NT2/D1 (cell line): Measurements from ENCODE around the gene NEB.

Source experiments
- DNase-seq: peaks from one replicate; pipeline ENCODE4 v3.0.0-alpha.2; 2011; ENCODE audit warnings: low read depth, low spot score
- H3K27me3 ChIP-seq: 2 replicates; pipeline ENCODE4 v1.6.0; 2011; ENCODE audit warnings: mild to moderate bottlenecking; ENCODE audit not compliant: insufficient read length, insufficient read depth
- H3K36me3 ChIP-seq: 2 replicates; pipeline ENCODE4 v1.6.1; 2011; ENCODE audit warnings: mild to moderate bottlenecking, low read length, mixed read lengths; ENCODE audit not compliant: insufficient read depth, insufficient read length
- H3K4me1 ChIP-seq: 2 replicates; pipeline ENCODE4 v1.5.1; 2011; ENCODE audit not compliant: insufficient read depth, insufficient read length
- H3K4me3 ChIP-seq: 2 replicates; pipeline ENCODE4 v1.5.1; 2011; ENCODE audit warnings: low read depth; ENCODE audit not compliant: insufficient read length
- H3K9ac ChIP-seq: 2 replicates; pipeline ENCODE4 v1.6.0; 2011; ENCODE audit warnings: low read depth; ENCODE audit not compliant: insufficient read length
- H3K9me3 ChIP-seq: 2 replicates; pipeline ENCODE4 v1.5.1; 2011; ENCODE audit warnings: mild to moderate bottlenecking, low read length; ENCODE audit not compliant: insufficient read depth
- SUZ12 ChIP-seq: IDR thresholded peaks from 2 replicates; pipeline ENCODE4 v1.6.1; 2011; ENCODE audit not compliant: insufficient read length, insufficient read depth; ENCODE audit errors: extremely low read depth
- YY1 ChIP-seq: IDR thresholded peaks from 2 replicates; pipeline ENCODE4 v1.6.1; 2011; ENCODE audit not compliant: insufficient read length, insufficient read depth
- ZNF274 ChIP-seq: IDR thresholded peaks from 2 replicates; pipeline ENCODE4 v1.6.1; 2011; ENCODE audit warnings: mild to moderate bottlenecking, low read depth, low read length

NEB gene

GRCh38 chr2:151766437-151767153, 32.3 kb upstream of the NEB start:
- no peak for DNase-seq
- TF ChIP-seq YY1, result no peak
- TF ChIP-seq SUZ12, result no peak
- no peak for TF ChIP-seq ZNF274
- no peaks in the 10 kb centered on the region for H3K36me3 ChIP-seq
- H3K9ac ChIP-seq, result no peak overlapping the region
- H3K27me3 ChIP-seq, result no peaks in the 10 kb centered on the region
- no peaks in the 10 kb centered on the region for H3K4me1 ChIP-seq
- H3K4me3 ChIP-seq, result no peak overlapping the region
- H3K9me3 ChIP-seq, result no peaks in the 10 kb centered on the region

- DNase-seq, result no peak
- TF ChIP-seq ZNF274, result no peak
- no peak for TF ChIP-seq SUZ12
- TF ChIP-seq YY1, result no peak
- Histone ChIP-seq H3K4me1 (no peaks in the 10 kb centered on the region), H3K9ac (no peak overlapping the region), H3K4me3 (no peak overlapping the region), H3K36me3 (no peaks in the 10 kb centered on the region), H3K9me3 (no peaks in the 10 kb centered on the region), H3K27me3 (no peaks in the 10 kb centered on the region)
These were observed 31.6 kb upstream of the NEB start for GRCh38 chr2:151765760-151766410.

- Histone ChIP-seq H3K36me3 (no peaks in the 10 kb centered on the region), H3K4me1 (peaks cover 4% of the 10 kb centered on the region), H3K27me3 (no peaks in the 10 kb centered on the region), H3K9me3 (no peaks in the 10 kb centered on the region), H3K4me3 (no peak overlapping the region), H3K9ac (no peak overlapping the region)
- no peak for TF ChIP-seq ZNF274
- no peak for TF ChIP-seq YY1
- no peak for TF ChIP-seq SUZ12
- no peak for DNase-seq
These were observed 28.4 kb upstream of the NEB start for GRCh38 chr2:151762694-151763093.

GRCh38 chr2:151761687-151762086, 27.4 kb upstream of the NEB start:
- TF ChIP-seq SUZ12, result no peak
- no peak for TF ChIP-seq ZNF274
- no peak for TF ChIP-seq YY1
- Histone ChIP-seq H3K9ac (no peak overlapping the region), H3K4me3 (no peak overlapping the region), H3K27me3 (no peaks in the 10 kb centered on the region), H3K4me1 (peaks cover 4% of the 10 kb centered on the region), H3K36me3 (no peaks in the 10 kb centered on the region), H3K9me3 (no peaks in the 10 kb centered on the region)
- no peak for DNase-seq

- peaks cover 4% of the 10 kb centered on the region for H3K4me1 ChIP-seq
- H3K9me3 ChIP-seq, result no peaks in the 10 kb centered on the region
- H3K36me3 ChIP-seq, result no peaks in the 10 kb centered on the region
- no peak for TF ChIP-seq ZNF274
- no peak for TF ChIP-seq YY1
- no peak for TF ChIP-seq SUZ12
- no peaks in the 10 kb centered on the region for H3K27me3 ChIP-seq
- H3K4me3 ChIP-seq, result no peak overlapping the region
- no peak for DNase-seq
- no peak overlapping the region for H3K9ac ChIP-seq
These were observed 26.9 kb upstream of the NEB start for GRCh38 chr2:151761193-151761592.

- Histone ChIP-seq H3K4me3 (no peak overlapping the region), H3K4me1 (peaks cover 4% of the 10 kb centered on the region), H3K27me3 (no peaks in the 10 kb centered on the region), H3K36me3 (no peaks in the 10 kb centered on the region), H3K9me3 (no peaks in the 10 kb centered on the region), H3K9ac (no peak overlapping the region)
- no peak for DNase-seq
- TF ChIP-seq ZNF274 (no peak), YY1 (no peak), SUZ12 (no peak)
These were observed 25.9 kb upstream of the NEB start for GRCh38 chr2:151760139-151760650.

DNA sequence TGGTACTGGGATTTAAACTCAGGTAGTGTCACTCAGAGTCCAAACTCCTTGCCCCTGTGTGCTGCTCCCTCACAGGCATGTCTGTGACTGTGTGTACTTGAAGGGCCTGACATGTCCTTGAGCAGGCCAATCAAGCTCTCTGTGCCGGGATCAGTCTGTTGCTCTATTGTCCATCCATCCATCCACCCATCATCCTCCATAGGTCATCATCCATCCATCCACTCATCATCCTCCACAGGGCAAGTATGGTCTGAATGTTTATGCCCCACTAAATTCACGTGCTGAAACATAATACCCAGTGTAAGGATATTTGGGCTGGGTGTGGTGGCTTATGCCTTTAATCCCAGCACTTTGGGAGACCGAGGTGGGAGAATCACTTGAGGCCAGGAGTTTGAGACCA, 24.5 kb upstream of the NEB start:
- DNase-seq, result no peak
- H3K4me3 ChIP-seq, result no peak overlapping the region
- H3K27me3 ChIP-seq, result no peaks in the 10 kb centered on the region
- no peaks in the 10 kb centered on the region for H3K9me3 ChIP-seq
- H3K36me3 ChIP-seq, result no peaks in the 10 kb centered on the region
- no peak overlapping the region for H3K9ac ChIP-seq
- peaks cover 4% of the 10 kb centered on the region for H3K4me1 ChIP-seq
- TF ChIP-seq SUZ12, result no peak
- no peak for TF ChIP-seq ZNF274
- TF ChIP-seq YY1, result no peak
